HPDE6-E6E7 (cell line): ENCODE results near the gene MAD1L1.

Experiments used
- DNase-seq: peaks from one replicate; pipeline ENCODE4 v3.0.0; 2011; ENCODE audit warnings: missing footprints; ENCODE audit errors: extremely low spot score

Gene MAD1L1

DNA sequence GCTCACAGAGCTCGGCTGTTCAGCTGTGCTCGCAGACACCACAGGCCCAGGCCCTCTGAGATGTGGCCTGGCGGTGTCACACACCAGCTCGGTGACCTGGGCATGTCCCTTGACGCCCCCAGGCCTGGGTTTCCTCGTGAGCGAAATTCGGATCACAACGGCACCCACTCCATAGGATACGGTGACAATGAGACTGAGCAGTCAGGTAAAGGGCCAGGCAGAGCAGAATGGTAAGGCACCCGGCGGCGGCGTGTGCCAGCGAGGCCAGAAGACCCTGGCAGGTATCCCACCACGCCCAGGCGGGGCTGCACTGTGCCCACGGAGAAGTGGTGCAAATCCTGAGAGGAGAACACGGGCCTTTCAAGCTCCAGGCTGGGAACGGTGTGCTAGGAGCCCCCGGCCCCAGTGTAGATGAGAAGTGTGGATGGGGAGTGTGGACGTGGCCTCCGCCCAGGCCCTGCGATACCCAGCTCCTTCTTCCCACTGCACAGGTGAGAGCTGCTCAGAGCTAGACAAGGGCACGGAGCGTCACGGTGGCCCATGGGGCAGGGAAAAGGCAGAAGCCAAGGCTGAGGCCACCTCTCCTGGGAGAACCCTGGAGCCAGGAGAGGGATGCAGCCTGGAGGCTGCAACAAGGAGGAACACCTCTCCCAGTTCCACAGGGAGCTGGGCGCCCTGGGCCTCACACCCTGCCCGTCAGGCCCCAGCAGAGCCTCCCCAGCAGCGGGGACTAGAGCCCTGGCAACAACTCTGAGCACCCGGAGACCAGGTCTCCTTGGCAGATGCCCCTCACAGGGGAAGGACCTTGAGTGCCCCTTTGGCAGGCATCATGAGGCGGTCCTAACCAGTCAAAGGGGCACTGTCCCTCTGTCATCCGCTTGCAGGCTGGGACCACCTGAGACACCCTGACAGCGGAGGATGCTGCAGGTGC, 219.1 kb downstream of the MAD1L1 start:
- no peak for DNase-seq

DNA sequence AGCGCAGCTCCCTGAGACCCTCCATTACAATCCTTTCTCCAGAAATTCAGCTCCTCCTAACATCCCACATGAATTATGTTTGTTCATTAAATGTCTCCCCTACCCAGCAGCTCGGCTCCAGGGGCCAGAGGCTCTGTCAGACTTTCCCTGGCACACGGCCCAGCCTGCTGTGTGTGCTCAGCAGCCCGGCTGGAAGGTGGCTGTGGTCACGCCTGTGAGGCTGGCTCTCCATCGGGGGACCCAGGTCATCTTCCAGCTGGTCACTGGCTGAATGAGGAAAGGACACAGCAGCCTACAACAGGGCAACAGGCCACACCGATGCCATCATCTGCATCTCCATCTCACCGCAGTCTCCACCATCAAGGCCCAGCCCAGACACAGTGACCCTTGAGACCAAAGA, 219.8 kb downstream of the MAD1L1 start:
- no peak for DNase-seq

DNA sequence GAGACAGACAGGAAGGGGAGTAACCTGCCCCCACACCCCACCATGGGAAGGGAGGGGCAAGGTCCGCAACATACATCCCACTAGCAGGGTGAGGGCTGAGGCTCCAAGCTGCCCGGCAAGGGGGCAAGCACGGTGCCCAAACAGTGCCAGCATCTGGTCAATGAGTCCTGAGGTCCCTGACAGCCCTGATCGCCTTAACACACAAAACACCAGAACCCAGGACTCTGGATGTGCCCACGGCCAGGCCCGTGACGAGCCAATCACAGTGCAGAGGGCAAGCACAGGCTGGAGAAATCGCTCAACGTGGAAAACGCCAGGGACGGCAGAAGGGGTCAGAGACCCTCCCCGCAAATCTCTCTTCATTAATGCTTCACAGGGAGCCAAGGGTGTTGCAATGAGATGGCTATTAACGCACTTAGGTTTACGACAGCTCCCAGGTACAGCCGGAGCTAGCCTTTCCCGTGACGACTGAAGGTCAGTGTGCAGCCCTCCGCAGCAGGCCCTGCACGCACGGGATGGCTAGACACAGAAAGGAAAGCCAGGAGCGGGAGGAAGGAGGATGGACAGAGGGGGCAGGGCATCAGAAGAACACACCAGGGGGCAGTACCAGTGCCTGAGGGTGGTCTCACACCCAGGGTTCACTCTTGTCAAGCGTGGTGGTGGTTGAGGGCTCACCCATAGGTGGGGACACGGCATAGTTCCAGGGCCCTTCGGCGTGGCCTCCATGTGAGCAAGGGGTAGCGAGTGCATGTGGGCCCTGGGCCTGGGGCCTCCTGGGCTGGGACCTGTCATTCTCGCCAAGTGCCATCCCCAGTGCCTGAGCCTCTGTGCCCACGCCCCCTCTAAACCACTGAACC, 220.5 kb downstream of the MAD1L1 start:
- no peak for DNase-seq

DNA sequence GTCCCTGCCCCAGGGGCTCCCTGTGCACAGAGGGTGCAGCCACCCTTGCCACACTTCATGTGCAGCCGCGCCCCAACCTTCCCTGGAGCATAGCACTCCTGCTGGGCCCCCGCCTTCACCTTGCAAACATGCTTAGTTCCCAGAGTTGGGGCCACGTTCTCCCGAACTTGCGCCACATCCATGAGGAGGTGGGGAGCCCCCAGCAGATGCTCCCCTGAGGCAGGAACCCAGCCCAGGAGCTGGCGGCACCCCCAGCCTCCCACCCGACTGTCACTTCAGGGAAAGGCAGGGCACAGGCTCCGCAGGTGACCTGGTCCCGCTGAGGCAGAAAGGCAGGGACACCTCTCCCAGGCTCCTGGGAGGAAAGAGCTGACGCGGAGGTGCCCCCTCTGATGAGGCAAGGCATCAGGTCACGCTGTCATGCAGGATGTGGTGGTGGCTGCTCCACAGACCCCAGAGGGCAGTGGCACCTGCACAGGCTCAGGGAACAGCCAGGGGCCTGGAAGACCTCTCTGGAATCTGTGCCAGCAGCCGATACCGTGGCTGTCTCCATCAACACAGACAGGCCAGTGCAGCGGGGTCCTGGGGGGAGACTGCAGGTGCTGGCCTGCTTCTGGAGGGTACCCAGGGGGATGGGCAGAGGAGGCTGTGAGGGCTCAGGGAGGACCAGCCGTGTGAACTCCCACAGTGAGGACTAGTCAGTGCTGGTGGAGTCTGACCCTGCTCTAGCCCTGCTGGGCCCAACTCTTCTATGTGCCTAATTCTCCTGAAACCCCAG, 221.3 kb downstream of the MAD1L1 start:
- no peak for DNase-seq

DNA sequence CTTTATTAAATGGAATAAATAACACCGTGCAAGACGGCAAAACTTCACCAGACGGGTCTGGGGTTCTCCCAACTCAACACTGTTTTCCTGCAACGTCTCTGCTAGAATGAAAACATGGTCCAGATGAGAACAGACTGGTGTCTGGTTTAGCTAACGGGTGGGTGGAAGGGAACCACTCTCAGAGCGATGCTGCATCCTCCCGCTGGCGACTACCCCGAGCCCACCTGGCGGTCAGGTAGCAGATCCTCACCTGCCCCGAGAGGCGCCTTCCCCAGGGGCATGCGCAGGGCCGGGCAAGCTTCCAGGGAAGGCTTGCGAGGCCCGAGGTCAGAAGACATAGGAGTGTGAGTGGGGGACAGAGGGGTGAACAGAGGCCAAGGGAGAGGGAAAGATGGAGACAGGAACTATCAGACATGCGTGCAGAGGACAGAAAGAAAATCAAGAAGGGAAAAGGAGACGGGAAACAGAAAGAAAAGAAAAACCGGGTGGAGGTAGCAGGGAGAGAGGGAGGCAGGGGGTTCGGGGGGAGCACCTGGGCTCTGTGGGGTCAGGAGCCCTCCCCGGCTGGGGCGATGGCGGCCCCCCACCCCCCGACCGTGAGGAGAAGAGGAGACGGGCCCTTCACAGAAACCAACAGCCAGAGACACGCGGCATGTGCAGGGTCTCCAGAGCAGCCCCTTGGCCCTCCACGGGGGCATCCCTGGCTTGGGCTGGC, 222.0 kb downstream of the MAD1L1 start:
- DNase-seq: no peak

DNA sequence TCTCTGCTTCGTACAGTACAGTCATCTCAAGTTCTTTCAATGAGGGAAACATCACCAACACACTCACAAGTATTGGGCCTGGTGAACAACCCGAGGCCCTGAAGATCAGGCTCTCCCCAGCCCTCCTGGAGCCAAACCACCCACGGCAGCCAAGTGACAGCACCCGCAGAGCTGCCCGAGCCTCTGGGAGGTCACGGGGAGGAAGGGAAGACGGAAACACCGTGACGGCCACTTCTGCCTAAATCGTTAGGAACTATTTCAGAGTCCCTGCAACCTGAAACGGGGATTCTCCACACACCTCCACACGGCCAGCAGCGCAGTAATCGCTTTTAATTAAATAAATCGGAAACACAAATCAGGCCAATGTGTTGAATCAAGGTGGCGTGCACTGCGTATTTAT, 222.6 kb downstream of the MAD1L1 start:
- no peak for DNase-seq

DNA sequence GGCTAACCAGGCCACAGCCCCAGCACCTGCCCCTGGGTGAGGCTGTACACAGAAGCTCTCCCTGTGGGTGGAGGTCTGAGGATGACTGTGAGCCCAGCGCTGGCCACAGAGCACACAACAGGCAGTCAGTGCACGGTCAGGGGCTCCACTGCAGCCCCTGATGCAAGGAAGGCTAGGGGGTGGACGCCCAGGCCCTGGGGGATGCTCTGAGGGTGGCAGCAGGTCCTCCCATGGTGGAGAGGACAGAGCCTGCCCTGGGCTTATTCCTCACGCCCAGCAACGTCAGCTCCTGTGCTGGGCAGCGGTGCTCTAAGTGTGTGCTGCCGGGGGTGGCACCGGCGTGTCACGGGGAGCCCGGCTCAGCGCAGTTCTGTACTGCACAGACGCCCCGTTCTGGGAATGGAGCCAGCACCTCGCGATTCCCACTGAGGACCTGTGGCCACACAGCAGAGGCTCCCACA, 223.2 kb downstream of the MAD1L1 start:
- no peak for DNase-seq

DNA sequence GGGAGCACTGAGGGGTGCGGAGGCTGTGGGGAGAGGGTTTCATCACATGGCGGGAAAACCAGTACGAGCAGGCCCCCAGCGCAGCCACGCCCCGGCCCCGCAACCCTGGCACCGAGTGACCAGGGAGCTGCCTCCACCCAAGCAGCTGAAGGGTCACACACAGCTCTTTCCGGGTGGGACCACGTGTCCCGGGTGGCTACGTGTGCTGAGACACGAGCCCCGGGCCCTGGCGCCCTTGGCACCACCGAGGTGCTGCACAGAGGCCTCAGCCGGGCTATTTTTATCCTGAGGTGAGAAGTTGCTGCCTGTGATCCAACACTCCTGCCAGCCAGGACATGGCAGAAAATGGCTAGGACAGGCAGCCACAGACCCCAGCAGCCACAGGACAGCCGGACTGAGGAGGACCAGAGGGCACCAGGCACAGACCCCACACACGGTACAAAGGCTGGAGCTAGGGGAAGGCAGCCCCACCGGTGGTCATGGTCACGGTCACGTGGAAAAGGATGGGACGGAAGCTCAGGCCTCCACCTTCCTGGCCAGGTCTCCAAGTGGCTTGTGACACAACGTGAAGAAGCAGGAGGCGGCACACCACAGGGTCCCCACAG, 223.7 kb downstream of the MAD1L1 start:
- DNase-seq: no peak

DNA sequence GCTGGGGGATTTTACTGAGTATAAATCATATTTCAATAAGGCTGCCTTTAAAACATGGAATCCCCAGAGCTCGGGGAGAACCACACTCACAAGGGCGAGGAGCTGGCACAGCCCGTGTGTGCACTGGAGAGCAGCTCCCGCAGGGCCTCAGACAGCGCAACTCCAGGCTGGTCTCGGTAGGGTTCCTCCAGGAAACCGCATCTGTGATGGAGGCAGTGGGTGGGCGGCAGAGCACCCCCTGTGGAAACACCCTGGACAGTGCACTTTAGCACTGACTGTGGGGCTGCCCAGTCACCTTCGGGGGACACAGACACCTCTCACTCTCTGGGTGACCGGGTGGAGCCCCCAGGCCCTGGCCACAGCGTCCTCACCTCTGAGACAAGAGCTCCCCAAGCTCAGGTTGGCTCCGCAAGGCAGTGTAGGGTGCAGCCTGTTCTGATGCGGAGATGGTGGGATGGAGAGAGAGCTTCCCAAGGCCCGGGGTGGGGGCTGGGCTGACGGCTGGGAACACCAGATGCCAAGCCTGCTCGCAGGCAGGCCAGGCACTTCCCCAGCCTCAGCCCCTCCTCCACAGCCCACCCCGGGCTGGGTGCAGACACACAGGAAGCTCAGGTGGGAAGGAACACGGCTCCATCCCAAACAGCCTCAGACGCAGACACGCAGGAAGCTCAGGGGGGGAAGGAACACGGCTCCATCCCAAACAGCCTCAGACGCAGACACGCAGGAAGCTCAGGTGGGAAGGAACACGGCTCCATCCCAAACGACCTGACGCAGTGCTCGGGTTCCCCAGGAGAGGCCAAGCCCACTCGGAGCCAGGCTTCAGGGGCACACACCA, 224.4 kb downstream of the MAD1L1 start:
- no peak for DNase-seq

DNA sequence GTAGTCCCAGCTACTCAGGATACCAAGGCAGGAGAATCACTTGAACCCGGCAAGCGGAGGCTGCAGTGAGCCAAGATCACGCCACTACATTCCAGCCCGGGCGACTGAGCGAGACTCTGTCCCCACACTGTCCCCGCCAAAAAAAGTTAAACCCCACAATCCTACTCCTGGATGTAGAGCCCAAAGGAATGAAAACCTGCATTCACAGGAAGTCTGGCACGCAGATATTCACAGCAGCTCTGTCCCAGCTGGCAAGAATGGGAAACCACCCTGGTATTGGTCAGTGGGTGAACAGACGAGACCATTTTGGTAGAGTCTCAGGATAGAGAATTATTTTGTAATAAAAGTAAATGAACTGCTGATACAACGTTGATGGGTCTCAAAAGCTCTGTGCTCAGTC, 225.2 kb downstream of the MAD1L1 start:
- no peak for DNase-seq

DNA sequence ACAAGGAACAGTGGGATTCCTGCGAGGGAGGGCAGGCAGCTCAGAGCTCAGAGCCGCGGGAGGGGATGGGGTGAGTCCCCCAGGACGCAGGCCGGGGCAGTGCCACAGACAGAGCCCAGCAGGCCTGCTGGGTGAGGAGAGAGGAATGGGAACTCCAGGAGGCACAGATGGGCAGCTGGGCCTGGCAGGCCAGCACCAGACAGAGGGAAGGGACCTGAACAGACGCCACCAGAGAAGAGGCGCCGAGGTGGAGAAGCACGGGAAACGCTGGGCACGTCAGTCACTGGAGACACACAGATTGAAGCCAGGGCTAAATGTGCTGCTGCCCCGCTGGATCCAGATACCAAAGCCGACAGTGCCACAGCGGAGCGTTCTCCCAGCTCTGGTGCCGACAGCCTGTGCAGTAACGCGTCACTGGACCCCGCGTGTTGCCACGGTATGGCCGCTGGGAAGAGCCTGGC, 225.8 kb downstream of the MAD1L1 start:
- no peak for DNase-seq

DNA sequence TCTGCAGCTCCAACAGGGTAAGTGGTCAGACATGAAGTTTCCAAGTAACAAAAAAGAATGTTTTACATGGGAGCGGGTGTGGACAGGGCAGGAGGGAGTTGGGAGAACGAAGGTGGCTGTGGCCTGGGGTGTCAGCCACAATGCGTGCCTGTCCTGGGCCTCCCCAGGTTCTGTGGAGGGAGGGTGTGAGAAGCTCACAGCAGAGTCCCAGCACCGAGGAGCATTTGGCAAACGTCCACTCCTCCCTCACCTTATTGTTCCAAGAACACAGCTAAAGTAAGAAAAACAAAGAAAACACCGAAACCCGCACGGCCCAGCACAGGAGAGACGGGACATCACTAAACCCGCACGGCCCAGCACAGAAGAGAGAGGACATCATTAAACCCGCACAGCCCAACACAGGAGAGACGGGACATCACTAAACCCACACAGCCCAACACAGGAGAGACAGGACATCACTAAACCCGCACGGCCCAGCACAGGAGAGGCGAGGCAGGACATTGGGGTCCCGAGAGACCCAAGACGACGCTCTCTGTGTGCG, 226.4 kb downstream of the MAD1L1 start:
- DNase-seq: no peak

DNA sequence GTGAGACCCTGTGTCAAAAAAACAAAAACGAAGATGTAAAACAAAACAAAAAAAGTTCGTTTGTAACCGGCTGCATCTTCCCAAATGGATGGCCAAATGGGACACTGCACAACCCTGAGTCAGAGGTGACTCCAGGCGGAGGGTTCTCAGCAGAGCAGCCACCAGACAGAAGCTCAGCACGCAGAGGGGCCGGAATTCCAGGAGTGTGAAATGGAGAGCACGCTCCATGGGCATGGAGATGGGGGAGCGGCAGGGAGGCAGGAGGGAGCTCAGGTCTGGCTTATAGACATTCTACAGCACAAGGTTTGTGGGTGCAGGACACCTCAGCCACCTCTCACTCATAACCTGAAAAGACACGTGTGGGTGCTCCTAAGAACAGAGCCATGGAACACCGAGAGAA, 227.0 kb downstream of the MAD1L1 start:
- DNase-seq: no peak

DNA sequence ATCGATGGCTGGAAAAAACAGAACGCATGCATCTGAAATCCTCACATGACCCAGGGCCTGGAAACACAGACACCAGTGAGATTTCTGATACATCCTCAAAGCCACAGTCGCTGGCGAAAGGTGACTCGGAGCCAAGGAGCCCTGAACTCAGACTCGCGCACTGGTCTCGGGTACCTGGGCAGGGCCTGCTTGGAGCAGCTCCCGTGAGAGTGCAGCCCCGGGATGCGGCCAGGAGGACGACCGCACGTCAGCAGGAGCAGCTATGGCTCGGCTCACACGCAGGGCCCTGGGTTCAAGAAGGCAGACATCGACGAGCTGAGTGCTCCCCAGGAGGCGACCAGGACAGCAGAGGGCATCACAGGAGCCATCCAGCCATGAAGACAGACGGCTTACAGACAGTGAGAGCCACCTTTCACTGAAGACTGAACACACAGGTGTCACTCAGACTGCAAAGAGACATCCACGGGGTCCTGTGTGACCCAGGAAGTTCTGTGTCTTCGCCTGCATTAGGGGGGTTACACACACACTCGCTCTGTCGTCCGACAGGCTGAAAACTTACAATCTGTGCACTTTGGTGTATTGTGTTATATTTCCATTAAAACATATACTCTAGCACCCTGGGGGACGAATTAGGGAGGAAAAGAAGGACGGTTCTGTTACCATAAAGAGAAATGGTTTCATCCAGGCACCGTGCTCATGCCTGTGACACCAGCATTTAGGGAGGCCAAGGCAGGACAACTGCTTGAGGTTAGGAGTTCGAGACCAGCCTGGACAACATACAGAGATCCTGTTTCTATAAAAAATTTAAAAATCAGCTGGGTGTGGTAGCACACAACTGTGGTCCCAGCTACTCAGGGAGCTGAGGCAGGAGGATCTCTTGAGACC, 227.7 kb downstream of the MAD1L1 start:
- DNase-seq: no peak

DNA sequence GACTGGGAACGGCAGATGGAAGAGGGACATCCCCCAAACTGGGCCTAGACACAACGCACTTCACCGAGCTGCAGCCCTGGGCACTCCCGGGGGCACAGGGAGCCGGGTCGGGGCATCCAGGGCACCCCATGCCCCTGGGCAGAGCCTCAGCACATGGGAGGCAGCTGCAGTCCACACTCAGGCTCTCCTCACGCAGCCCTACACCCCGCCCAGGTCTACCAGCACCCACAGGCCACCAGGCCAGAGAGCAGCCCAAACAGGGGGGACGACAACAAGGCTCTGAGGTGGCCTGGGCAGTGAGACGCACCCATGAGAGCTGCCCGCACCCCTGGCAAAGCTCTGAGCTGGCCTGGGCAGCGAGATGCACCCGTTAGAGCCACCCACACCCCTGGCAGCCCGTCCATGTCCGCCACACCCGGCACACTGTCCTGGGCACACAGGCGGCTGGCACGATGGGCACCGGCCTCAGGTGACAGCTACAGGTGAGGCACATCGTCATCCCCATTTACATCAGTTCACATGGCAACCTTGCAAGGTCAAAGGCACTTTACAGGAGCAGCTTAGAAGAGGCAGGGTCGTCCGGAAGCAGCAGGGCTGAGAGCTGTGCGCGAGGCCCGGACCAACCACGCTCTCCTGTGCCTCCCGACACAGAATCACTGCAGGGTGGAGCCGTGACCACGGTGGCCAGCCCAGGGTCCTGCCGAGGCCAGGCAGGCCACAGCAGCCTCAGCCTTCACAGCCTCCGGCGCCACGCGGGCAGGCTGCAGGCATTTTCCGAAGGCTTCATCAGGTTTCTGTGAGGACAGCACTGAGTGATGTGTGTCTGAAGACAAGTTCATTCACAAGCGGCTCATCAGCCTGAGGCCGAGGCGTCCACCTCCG, 228.6 kb downstream of the MAD1L1 start:
- DNase-seq: no peak

DNA sequence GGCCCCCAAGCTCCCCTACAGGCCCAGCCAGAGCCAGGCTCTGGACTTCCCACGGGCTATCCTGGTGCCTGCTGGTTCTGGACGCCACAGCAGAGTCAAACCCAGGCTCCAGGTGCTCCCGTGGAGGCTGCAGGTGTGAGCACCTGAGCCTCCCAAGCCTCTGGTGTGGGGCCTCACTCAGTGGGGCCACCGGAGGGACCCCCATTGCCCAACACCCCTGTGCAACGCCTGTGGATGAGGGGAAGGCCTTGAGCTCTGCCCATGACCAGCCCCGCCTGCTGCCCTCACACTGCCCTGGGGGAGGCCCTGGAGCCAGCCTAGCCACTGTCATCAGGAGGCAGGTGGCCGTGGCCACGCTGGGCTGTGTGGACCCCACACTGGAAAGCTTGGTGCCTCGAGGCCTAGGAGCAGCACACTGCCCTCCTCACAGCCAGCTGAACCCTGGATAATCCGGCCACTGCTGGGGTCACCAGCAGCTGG, 229.3 kb downstream of the MAD1L1 start:
- no peak for DNase-seq
